ENCODE data around the gene FGB.

The FGB gene

DNA sequence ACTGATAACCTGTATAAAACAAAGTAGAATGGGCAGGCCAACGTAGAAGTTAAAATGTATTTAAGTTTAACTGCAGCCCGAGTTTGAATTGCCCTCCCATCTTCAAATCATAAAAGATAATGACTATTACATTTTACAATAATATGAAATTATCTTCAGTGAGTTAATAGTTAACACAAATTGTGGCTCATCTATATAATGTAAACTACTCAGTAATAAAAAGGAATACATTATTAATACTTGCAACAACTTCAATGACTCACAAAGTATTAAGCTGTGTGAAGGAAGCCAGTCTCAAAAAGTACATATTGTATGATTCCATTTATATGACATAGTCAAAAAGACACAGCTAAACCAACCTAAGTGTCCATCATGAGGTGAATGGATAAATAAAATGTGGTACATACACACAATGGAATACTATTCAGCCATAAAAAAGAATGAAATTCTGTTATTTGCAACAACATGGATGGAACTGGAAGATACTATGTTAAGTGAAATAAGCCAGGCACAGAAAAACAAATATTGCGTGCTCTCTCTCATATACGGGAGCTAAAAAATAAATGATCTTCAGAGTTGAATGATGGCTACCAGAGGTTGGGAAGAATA, 20.4 kb upstream of the FGB start:
- TF ChIP-seq, protein P1, sequence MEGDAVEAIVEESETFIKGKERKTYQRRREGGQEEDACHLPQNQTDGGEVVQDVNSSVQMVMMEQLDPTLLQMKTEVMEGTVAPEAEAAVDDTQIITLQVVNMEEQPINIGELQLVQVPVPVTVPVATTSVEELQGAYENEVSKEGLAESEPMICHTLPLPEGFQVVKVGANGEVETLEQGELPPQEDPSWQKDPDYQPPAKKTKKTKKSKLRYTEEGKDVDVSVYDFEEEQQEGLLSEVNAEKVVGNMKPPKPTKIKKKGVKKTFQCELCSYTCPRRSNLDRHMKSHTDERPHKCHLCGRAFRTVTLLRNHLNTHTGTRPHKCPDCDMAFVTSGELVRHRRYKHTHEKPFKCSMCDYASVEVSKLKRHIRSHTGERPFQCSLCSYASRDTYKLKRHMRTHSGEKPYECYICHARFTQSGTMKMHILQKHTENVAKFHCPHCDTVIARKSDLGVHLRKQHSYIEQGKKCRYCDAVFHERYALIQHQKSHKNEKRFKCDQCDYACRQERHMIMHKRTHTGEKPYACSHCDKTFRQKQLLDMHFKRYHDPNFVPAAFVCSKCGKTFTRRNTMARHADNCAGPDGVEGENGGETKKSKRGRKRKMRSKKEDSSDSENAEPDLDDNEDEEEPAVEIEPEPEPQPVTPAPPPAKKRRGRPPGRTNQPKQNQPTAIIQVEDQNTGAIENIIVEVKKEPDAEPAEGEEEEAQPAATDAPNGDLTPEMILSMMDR (IDR thresholded peaks at IDR 0.05; ENCODE audit: low read depth, low read length), result no peak
- no peak for DNase-seq
- H3K36me3 ChIP-seq, result peaks cover 92% of the 10 kb centered on the region

GRCh38 chr4:154545689-154546088, 17.1 kb upstream of the FGB start:
- TF ChIP-seq, protein P1 (IDR thresholded peaks at IDR 0.05; ENCODE audit: low read depth, low read length), result no peak
- Histone ChIP-seq H3K27ac (no peak overlapping the region), H3K9me3 (ENCODE audit: severe bottlenecking) (no peaks in the 10 kb centered on the region), H3K27me3 (ENCODE audit: insufficient read depth, low read depth, severe bottlenecking) (no peaks in the 10 kb centered on the region), H3K4me3 (ENCODE audit: low read depth, low read length) (no peak overlapping the region), H3K36me3 (peaks cover 65% of the 10 kb centered on the region)
- DNase-seq, result no peak

More for the DNA sequence above, 20.4 kb upstream of the FGB start:
- H3K27ac ChIP-seq, result no peak overlapping the region
- H3K9me3 ChIP-seq (ENCODE audit: severe bottlenecking), result no peaks in the 10 kb centered on the region
- no peaks in the 10 kb centered on the region for H3K27me3 ChIP-seq (ENCODE audit: insufficient read depth, low read depth, severe bottlenecking)
- no peak overlapping the region for H3K4me3 ChIP-seq (ENCODE audit: low read depth, low read length)

DNA sequence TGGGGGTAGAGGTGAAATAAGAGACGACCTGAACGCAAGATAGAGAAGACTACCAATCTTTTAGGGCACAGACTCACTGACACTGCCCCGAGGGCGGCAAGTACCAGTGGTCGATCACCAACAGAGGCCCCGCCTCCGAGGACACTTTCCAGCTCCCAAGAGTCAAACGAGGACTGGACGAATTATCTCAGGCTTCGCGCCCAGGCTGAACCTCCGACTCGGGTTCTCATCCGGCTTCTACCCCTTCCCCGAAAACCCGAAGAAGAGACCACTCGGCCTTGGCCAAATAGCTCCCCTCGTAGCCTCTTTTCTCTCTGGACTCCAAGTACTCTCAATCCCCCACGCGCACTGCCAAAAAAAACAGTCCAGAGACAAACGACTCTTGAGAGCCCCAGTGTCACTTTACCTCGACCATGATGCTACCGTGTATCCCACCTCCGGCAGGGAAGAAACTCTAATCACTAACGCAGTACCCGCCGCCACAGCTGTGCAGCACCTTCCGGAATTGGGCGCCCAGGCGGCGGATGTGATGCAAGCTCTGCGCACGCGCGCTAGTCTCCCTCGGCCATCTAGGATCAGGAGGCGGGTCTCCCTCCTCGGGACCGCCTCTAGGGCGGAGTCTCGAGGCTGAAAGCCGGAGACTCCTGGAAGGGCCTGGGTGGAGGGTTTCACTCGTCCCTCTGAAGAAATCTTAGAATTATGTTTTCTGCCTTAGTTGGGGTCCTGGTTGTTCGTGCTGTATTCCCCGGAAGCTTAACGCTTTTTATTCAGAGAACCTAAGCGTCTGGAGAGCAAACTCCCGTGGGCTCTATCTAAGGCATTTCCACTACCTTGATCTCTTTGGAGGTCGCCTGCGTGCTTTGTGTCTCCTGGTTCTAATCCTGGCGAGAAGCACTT, 12.7 kb upstream of the FGB start, which contains the start of gene PLRG1:
PLRG1 (minus strand) TSS at position 507 of the 897 bp plus-strand sequence; CDS start at position 415, 92 bp downstream.
- H3K4me3 ChIP-seq (ENCODE audit: low read depth, low read length), result peak within 1 kb of the TSS; percentile 92
- peak within 1 kb of the TSS; percentile 82 for H3K27ac ChIP-seq
- H3K9me3 ChIP-seq (ENCODE audit: severe bottlenecking), result no peaks in the 10 kb centered on the region

GRCh38 chr4:154551872-154552686, 10.7 kb upstream of the FGB start:
- Histone ChIP-seq H3K4me3 (ENCODE audit: low read depth, low read length) (no peak overlapping the region), H3K36me3 (peaks cover 8% of the 10 kb centered on the region), H3K27ac (no peak overlapping the region), H3K27me3 (ENCODE audit: insufficient read depth, low read depth, severe bottlenecking) (no peaks in the 10 kb centered on the region), H3K9me3 (ENCODE audit: severe bottlenecking) (no peaks in the 10 kb centered on the region)
- TF ChIP-seq, protein P1 (IDR thresholded peaks at IDR 0.05; ENCODE audit: low read depth, low read length), result peak; percentile 78
- DNase-seq, result peak; percentile 73

More for the DNA sequence above, 12.7 kb upstream of the FGB start, which contains the start of gene PLRG1:
- DNase-seq, result peak; percentile 98
- Histone ChIP-seq H3K27me3 (ENCODE audit: insufficient read depth, low read depth, severe bottlenecking) (no peaks in the 10 kb centered on the region), H3K36me3 (peaks cover 27% of the 10 kb centered on the region)
- TF ChIP-seq, protein P1 (IDR thresholded peaks at IDR 0.05; ENCODE audit: low read depth, low read length), result 0 out of 2 replicates have a peak, but pooled peaks have one; percentile 1

DNA sequence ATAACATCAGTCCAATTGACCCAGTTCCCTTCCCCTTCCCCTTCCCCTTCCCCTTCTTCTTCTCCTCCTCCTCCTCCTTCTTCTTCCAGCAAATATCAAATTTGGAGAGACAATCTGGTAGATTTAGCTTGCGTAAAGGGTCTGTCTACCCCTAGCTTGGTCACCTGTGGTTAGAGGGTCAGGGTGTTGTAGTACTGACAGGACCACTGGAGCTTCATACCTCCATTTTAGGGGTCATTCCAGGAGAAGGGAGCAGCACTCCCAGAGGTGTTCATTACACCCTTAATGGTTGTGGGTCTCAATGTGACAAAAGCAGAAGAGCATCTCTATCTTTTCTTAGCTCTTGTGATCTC, 3.7 kb upstream of the FGB start:
- H3K36me3 ChIP-seq, result no peaks in the 10 kb centered on the region
- TF ChIP-seq, protein P1 (IDR thresholded peaks at IDR 0.05; ENCODE audit: low read depth, low read length), result no peak
- no peak for DNase-seq
- no peak overlapping the region for H3K4me3 ChIP-seq (ENCODE audit: low read depth, low read length)
- H3K9me3 ChIP-seq (ENCODE audit: severe bottlenecking), result no peaks in the 10 kb centered on the region
- no peaks in the 10 kb centered on the region for H3K27me3 ChIP-seq (ENCODE audit: insufficient read depth, low read depth, severe bottlenecking)
- H3K27ac ChIP-seq, result no peak overlapping the region

Data from WERI-Rb-1 (cell line).